ENCODE measurements around the gene PARD3. TPM values are rescaled to one million over a fixed set of nuclear protein-coding genes. Genes with fewer than 3 reads are reported as not detected.
A peak's percentile ranks its signal among the peaks of the same experiment; 100 is the strongest.

Gene PARD3
- total RNA-seq, 1 donor from 2014 or later: 58.7 TPM

GRCh38 chr10:34826857-34827766 lies 12.0 kb upstream of the PARD3 start:
- H4K20me1 ChIP-seq (ENCODE audit: low read depth): no peaks in the 10 kb centered on the region
- H3K27me3 ChIP-seq: no peaks in the 10 kb centered on the region
- no peak overlapping the region for H2AFZ ChIP-seq (replicated peaks)
- no peak overlapping the region for H3K4me3 ChIP-seq
- no peak for DNase-seq (ENCODE audit: low spot score)
- peaks cover 19% of the 10 kb centered on the region for H3K4me1 Mint-ChIP-seq
- no peaks in the 10 kb centered on the region for H3K9me3 ChIP-seq (ENCODE audit: low read depth)
- H3K9me3 Mint-ChIP-seq: no peaks in the 10 kb centered on the region
- H3K27ac Mint-ChIP-seq: no peak overlapping the region
- no peaks in the 10 kb centered on the region for H3K36me3 ChIP-seq
- no peak overlapping the region for H3K4me2 ChIP-seq
- TF ChIP-seq, protein P1, sequence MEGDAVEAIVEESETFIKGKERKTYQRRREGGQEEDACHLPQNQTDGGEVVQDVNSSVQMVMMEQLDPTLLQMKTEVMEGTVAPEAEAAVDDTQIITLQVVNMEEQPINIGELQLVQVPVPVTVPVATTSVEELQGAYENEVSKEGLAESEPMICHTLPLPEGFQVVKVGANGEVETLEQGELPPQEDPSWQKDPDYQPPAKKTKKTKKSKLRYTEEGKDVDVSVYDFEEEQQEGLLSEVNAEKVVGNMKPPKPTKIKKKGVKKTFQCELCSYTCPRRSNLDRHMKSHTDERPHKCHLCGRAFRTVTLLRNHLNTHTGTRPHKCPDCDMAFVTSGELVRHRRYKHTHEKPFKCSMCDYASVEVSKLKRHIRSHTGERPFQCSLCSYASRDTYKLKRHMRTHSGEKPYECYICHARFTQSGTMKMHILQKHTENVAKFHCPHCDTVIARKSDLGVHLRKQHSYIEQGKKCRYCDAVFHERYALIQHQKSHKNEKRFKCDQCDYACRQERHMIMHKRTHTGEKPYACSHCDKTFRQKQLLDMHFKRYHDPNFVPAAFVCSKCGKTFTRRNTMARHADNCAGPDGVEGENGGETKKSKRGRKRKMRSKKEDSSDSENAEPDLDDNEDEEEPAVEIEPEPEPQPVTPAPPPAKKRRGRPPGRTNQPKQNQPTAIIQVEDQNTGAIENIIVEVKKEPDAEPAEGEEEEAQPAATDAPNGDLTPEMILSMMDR (IDR thresholded peaks at IDR 0.05): no peak
- TF ChIP-seq EZH2 (IDR thresholded peaks at IDR 0.05) (no peak), EZH2phosphoT487 (IDR thresholded peaks at IDR 0.05) (no peak)
- no peaks in the 10 kb centered on the region for H3K36me3 Mint-ChIP-seq
- peaks cover 11% of the 10 kb centered on the region for H3K4me1 ChIP-seq
- no peaks in the 10 kb centered on the region for H3F3A ChIP-seq (ENCODE audit: low read depth)
- no peak overlapping the region for H3K4me3 Mint-ChIP-seq
- H3K79me2 ChIP-seq (ENCODE audit: low read depth): no peaks in the 10 kb centered on the region
- no peak overlapping the region for H3K9ac ChIP-seq
- no peak overlapping the region for H3K27ac ChIP-seq
- peaks cover 5% of the 10 kb centered on the region for H3K27me3 Mint-ChIP-seq (ENCODE audit: insufficient read depth, low read depth)

DNA sequence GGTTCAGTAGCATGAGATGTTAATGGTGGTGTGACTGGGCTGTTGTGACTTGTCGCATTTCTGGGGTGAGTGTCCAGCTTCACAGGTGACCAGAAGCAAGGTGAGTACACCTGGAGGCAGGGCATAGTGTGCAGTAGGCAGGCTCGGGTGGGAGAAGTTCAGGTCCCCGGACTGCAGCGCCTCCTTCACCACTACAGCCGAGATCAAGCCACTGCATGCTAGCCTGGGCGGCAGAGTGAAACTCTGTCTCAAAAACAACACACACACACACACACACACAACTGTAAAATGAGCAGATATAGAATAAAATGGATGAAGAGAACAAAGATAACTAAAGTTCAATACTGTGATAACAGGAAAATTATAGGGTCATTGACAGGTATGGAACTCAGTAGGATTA lies 11.1 kb upstream of the PARD3 start:
- Histone ChIP-seq H3K27ac (no peak overlapping the region), H3K4me1 (peaks cover 11% of the 10 kb centered on the region), H3K9me3 (ENCODE audit: low read depth) (no peaks in the 10 kb centered on the region), H3K79me2 (ENCODE audit: low read depth) (no peaks in the 10 kb centered on the region), H3K27me3 (no peaks in the 10 kb centered on the region), H2AFZ (replicated peaks) (no peak overlapping the region), H3K4me3 (no peak overlapping the region), H3K4me2 (no peak overlapping the region), H4K20me1 (ENCODE audit: low read depth) (no peaks in the 10 kb centered on the region), H3F3A (ENCODE audit: low read depth) (no peaks in the 10 kb centered on the region), H3K36me3 (no peaks in the 10 kb centered on the region), H3K9ac (no peak overlapping the region)
- Mint-ChIP-seq H3K4me3 (no peak overlapping the region), H3K36me3 (no peaks in the 10 kb centered on the region), H3K27ac (no peak overlapping the region), H3K4me1 (peaks cover 19% of the 10 kb centered on the region), H3K27me3 (ENCODE audit: insufficient read depth, low read depth) (peaks cover 6% of the 10 kb centered on the region), H3K9me3 (no peaks in the 10 kb centered on the region)
- DNase-seq (ENCODE audit: low spot score): no peak
- TF ChIP-seq, protein P1 (IDR thresholded peaks at IDR 0.05): peak; percentile 12
- TF ChIP-seq EZH2phosphoT487 (IDR thresholded peaks at IDR 0.05): no peak

GRCh38 chr10:34825414-34825813 lies 10.3 kb upstream of the PARD3 start:
- H2AFZ ChIP-seq (replicated peaks): no peak overlapping the region
- no peak overlapping the region for H3K4me3 ChIP-seq
- Mint-ChIP-seq H3K27ac (no peak overlapping the region), H3K4me1 (peaks cover 16% of the 10 kb centered on the region), H3K27me3 (ENCODE audit: insufficient read depth, low read depth) (peaks cover 6% of the 10 kb centered on the region), H3K9me3 (no peaks in the 10 kb centered on the region), H3K36me3 (no peaks in the 10 kb centered on the region), H3K4me3 (no peak overlapping the region)
- TF ChIP-seq EZH2 (IDR thresholded peaks at IDR 0.05) (no peak), EZH2phosphoT487 (IDR thresholded peaks at IDR 0.05) (no peak)
- TF ChIP-seq, protein P1 (IDR thresholded peaks at IDR 0.05): no peak
- H3K27ac ChIP-seq: no peak overlapping the region
- H3K27me3 ChIP-seq: no peaks in the 10 kb centered on the region
- no peaks in the 10 kb centered on the region for H4K20me1 ChIP-seq (ENCODE audit: low read depth)
- H3F3A ChIP-seq (ENCODE audit: low read depth): no peaks in the 10 kb centered on the region
- H3K4me2 ChIP-seq: no peak overlapping the region
- no peak for DNase-seq (ENCODE audit: low spot score)
- no peak overlapping the region for H3K9ac ChIP-seq
- peaks cover 10% of the 10 kb centered on the region for H3K4me1 ChIP-seq
- H3K9me3 ChIP-seq (ENCODE audit: low read depth): no peaks in the 10 kb centered on the region
- no peaks in the 10 kb centered on the region for H3K36me3 ChIP-seq
- no peaks in the 10 kb centered on the region for H3K79me2 ChIP-seq (ENCODE audit: low read depth)

All from neural progenitor cell (in vitro differentiated cells).